GM19463 (cell line): Measurements from ENCODE around the gene SAMD4B.
"Not testable (repeated sequence)": the region's sequence is repeated elsewhere in the genome, so short reads cannot be mapped to it uniquely, and the experiment has no call there.

ENCODE experiments used
- ATAC-seq: cut with Tn5 transposase; IDR thresholded peaks from one replicate; pipeline ENCODE4 v1.9.1; 2021; ENCODE audit warnings: mild to moderate bottlenecking, moderate library complexity; ENCODE audit not compliant: unreplicated experiment

The SAMD4B gene

DNA sequence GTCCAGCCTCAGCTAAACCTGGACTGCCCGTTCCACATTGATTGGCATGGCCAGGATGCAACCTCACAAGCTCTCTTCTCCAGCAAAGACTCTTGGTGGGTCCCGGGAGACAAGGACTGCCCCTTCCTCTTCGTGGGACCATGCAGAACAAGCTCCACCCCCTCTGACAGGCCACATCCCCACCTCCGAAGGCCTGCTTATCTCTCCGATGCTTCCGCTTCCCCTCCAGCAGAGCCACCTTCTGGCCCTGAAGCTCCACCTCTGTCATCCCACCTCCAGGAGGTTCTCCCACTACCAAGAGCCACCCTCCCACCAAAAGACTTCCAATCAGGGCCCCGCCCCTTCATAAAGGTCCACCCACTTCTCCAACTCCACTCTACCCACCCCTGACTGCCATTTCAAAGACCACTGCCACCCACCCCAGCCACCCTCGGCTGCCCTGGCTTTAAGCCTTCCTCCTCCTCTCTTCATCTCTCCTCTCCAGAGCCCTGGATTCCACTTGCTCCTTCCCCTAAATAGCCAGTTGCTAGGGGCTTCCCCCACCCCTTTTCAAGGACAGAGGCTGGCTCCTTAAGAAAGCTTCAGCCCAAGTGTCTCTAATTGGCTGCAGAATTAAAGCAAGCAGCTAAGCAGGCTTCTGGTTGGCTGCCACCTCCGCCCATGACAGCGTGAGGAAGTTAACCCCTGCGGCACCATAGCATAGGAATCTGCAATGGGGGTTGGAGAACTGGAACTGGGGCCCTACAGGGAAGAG lies 31.5 kb upstream of the SAMD4B start:
- ATAC-seq: no peak

DNA sequence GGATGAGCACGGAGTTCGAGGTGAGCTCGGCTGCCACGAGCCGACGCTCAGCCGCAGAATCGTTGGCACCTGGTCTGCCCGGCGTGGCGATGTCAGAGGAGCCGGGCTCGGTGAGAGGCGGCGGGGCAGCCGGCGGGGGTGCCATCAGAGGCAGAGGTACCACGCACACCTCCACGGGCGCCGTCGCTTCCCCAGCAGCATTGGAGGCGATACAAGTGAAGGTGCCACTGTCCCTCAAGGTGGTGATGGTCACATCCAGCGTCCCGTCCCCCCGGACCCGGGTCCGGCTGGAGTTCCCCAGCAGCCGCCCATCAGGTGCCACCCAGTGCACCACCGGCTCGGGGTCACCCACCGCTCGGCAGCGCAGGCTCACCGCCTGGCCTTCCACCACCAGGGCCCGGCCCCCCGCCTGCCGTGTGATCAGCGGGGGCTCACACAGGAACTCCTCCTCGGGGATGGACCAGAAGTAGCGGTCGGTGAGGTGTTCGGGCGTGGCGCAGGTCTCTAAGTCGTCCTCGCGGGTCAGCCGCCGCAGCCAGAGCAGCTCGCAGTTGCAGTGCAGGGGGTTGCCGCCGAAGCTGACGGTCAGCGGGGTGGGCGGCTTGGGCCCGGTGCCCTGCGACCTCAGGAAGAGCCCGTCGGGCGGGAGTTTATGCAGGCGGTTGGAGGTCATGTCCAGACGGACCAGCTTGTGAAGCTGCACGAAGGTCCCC lies 28.0 kb upstream of the SAMD4B start:
- ATAC-seq: no peak

DNA sequence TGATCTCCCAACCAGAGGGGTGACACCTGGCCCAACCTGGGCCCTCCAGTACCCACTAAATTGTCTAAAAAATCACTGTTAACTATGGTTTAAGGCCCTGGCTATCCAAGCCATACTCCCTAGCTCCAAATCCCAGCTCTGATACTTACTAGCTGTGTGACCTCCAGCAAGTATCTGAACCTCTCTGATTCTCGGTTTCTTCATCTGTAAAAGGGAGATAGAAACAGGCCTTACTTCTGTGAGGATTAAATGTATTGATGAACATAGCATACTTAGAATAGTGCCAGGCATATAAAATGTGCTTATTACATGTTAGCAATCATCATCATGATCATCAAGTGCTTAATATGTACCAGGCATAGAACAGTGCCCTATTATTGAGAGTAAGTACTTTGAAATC lies 26.3 kb upstream of the SAMD4B start:
- ATAC-seq: no peak

DNA sequence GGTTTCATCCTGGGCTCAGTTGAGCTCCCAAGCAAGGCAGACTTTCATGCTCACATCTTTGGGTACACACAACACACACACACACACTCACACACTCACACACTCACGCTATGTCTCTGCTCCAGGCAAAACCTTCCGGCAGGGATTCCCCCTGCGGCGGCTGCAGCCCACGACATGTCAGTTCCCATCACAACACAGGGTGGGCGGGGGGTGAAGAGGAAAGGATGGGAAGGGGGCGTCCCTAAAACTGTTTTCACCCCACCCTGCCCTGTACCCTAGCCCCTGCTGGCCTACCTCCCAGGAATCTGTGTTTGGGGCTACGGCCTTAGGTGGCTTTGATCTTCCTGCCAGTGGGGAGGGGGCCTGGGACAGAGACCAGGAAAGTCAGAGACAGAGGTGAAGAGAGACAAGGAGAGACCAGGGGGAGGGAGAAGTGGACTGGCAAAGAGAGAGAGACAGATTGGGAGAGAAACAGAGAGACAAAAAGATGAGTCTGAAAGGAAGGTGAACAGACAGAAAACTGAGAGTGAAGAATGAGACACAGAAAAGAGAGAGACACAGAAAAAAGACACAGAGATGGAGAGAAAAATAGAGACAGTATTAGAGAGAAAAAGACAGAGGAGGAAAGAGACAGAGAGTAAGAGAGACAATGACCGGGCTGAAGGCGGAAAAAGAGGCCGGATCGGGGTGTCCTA lies 25.4 kb upstream of the SAMD4B start:
- no peak for ATAC-seq

DNA sequence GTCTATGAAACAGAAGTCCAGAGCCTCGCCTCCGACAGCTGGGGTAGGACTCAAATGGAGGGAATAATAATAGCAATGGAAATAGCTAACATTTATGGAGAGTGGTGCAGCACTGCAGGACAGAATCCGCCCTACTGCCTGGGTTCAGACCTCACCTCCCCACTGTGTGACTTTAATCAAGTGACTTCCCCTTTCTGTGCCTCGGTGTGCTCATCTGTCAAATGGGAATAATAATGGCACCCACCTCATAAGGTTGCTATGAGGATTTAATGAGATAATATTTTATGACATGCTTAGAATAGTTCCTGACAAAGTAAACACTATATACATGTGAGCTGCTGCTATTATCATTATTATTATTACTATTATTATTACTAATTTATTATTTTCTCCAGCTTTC lies 24.7 kb upstream of the SAMD4B start:
- ATAC-seq: no peak

DNA sequence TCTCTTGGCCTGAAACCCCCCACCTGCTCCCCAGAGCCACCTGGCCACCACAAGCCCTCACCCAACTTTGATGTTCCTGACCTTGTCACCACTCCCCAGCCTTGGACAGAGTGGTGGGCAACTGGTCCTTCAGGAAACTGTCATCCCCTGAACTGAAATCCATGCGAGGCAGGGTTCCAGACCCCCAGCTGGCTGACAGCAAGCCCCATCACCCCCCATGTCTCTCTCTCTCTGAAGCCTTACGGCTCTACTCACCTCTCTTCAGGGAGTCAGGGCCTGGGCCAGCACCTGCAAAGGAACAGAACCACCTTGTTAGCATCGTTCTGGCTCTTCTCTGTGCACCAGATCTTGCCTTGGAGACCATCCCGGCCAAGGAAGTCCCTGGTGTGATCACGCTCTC lies 24.1 kb upstream of the SAMD4B start:
- no peak for ATAC-seq

DNA sequence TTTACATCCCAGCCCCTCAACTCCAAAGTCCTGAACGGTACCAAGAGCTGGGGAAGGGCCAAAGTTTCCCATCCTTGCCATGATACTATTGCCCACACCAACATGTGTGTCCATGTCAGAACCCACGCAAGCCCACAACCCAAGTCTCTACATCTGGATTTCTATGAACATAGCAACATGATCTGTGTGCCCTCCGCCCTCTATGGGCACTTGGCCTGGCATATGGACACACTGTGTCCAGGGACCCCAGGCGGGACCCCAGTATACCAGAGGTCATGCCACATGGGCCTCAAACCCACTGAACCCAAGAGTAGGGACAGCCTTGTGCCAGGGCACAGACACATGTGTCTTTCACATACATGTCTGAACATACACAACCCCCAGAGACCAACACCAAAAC lies 23.5 kb upstream of the SAMD4B start:
- no peak for ATAC-seq

DNA sequence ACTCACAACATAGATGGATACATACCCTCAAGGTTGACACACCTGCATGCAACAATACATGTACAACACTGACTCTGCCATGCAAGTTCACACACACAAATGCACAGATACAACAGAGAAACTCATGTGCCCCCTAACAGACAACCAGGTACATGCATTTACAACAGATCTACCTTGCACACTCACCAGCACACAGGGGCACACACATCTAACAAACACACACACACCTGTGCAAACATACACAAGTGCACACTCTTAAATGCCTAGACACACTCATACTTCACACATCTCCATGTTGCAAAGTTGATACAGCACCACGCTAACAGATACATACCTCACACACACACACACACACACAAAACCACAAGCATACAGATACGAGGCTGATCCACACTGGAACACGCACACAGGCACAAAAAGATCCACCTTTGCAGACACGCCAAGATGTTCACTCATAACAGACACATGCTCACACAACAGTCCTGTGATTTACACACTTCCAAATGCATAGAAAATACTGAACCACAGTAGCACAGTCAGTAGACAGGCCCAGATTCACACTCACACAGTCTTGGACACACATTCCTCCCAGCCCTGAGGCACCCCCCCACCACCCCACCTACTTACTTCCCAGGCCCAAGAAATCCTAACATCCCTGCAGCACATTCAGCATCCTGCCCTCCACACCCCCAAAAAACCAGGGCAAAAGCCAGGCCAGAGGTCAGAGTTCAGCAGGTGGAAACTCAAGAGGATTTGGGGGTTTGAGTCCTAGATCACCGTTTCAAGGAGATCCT lies 22.9 kb upstream of the SAMD4B start:
- ATAC-seq: no peak

DNA sequence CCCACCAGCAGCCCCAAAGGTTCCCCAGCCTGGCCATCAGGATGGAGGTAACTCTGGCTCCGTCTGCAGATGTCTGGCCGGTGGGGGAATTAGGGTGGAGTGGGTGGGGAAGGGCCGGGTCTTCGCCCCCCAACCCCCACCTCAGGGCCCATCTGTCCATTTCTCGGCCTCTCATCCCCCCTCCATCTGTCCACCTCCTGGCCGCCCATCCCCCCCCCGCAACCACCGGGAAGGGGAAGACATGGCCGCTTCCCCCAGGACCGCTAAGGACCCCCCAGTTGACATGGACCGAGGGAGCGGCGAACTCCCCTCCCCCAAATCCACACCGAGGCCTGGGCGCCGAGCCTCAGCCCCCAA lies 22.4 kb upstream of the SAMD4B start:
- no peak for ATAC-seq

DNA sequence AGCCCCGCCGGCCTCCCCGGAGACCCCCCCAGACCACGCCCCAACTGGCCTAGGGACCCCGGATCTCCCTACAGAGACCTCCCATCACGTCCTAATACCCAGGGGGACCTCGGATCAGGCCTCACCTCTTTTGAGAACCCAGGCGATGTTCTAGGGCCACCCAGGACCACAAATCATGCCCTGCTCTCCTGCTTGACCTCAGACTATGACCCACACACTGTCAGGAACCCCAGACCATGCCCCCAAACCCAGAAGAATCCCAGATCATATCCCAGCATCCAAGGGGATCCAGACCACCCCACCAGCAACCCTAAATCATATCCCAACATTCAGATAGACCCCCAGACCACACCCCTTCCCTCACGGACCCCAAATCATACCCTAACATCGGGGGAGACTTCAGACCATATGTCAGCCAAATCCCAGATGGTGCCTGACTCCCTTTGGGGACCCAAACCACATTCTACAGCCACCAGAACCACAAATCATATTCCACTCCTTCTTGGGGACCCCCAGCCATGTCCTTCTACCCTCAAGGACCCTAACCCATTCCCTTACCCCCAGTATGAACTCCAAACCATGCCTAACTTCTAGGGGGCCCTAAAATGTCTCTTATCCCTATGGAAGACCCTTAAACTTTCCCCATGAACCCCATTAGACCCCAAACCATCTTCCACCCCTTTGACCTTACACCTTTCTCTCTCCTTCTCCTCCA lies 20.9 kb upstream of the SAMD4B start:
- no peak for ATAC-seq

DNA sequence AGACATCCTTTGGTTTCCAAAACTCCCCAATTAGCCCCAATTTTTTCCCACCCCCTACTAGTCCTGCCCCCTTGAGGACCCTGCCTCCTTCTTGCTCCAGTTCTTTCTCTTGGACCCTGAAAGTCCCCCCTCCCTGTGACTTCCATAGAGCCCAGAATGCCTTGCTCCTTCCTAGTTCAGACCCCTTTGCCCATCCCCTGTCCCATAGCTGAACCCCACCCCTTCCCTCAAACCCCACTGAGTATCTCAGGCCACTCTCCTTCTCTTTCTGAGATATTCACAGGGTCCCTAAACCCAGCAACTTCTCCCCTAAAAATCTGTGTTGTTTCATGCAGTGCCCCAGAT lies 20.4 kb upstream of the SAMD4B start:
- ATAC-seq: no peak

DNA sequence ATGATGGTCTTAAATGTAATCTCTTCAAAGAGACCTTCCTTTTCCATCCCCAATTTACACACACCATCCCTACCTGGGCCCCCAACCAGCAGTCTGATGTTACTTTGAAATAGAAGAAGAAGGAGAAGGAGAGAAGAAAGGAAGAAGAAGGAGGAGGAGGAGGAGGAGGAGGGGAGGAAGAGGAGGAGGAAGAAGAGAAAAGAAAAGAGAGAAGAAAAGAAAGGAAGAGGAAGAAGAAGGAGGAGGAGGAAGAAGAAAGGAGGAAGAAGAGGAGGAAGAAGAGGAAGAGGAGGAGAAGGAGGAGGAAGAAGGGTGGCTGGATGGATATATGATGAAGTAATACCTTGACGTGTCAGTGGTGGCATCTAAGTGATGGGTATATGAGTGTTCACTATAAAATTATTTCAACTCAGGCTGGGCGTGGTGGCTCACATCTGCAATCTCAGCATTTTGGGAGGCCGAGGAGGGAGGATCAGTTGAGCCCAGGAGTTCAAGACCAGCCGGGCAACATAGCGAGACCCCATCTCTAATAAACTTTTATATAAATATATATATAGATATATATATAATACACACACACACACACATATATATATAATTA lies 17.9 kb upstream of the SAMD4B start:
- ATAC-seq: no peak

DNA sequence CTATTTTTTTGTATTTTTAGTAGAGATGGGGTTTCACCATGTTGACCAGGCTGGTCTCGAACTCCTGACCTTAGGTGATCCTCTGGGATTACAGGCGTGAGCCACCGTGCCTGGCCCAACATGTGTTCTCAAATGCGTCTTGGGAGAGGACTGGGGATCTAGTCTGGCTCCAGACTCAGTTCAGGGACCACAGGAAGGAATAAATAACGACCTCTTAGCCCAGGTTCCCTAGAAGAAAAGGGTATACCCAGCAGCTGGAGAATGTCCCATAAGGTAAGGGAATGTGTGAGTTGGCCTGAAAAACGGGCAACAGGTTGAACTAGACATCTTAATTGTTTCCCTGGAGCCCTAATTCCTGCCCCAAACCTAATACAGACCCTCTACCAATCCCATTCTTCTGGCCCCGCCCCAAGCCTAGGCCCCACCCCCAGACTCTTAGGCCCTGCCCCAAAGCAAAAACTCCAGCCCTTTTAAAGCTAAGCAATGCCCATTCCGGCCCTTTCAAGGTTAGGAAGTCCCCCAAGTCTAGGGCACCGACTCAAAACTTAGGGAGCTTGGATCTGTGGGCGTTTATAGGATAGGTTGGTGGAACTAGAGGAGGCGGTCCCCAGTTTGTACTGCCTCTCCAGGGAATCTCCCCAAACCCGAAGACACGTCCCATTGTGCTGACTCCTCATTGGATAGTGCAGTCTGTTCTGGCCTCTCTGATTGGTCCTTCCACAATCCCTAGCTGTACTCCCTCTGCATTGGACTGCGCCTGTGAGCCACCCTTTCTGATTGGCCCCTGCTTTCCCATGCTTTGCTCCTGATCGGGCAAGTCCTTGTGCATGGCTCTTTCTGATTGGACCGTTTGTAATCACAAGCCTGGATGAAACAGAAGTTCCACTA lies 16.2 kb upstream of the SAMD4B start:
- ATAC-seq: no peak

DNA sequence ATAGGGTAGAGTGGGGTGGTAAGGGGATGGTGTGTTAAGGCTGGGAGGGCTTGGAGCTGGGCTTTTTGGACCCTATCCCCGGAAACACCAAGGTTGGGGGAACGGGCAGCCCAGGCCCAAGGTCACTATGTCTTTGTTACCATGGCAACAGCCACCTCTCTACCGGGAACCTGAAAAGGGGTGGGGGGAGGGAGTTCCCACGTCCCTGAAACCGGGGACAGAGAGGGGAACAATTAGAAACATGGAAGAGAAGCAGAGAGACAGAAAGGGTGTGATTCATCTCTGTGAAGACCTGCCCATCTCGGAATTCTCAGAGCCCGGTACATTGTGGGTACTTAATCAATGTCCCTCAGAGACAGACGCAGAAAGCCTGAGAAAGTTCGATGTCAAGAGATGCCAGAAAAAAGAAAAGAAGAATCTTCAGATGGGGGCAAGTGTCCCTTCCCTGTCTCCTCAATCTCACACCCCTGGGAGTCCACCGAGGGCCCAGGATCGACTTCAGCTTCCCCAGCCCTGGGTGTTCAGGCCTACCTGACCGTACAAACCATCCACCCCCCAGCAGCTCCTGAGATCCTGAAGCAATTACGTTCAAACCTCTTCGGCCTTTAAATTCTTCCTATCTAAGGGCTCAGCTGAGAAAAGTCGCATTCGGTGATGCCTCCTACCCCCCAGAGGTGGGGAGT lies 14.7 kb upstream of the SAMD4B start:
- ATAC-seq: no peak

DNA sequence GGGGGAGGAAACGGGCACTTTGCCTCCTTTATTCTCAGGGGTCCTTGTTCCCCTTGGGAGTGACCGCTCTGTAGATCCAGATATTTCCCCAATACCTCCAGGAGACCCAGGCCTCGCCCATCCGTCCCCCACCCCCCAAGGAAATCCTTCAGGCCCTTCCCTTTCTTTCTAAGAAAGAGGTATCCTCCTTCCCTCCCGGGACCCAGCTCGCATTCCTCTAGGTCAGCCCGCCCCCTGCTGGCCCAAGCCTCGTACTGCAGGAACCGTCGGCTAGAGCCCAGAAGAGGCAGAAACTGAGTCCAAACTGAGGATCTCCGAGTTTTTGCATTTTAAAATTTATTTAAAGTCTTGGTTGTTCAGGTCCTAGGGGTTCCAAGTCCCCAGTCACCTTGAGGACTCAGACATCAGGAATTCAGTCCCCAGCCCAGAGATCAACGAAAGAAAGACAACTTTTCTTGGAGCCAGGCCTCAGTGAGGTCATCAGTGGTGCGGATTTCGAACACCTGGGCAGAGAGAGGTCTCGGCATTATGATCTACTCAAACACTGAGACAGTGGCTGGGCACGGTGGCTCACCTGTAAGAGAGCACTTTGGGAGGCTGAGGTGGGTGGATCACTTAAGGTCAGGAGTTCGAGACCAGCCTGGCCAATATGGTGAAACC lies 14.0 kb upstream of the SAMD4B start:
- ATAC-seq: no peak

DNA sequence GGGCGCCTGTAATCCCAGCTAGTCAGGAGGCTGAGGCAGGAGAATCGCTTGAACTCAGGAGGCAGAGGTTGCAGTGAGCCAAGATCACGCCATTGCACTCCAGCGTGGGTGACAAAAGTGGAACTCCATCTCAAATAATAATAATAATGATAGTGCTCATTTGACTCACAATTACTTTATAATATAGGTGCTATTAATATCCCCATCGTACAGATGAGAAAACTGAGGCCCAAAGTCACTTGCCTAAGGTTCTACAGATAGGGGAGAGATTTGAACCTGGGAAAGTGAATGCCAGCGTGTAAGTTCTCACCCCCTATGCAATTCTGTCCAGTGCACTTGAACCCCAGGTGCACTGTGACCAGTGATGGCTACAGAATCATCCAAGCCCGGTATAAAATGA lies 12.3 kb upstream of the SAMD4B start:
- ATAC-seq: no peak

DNA sequence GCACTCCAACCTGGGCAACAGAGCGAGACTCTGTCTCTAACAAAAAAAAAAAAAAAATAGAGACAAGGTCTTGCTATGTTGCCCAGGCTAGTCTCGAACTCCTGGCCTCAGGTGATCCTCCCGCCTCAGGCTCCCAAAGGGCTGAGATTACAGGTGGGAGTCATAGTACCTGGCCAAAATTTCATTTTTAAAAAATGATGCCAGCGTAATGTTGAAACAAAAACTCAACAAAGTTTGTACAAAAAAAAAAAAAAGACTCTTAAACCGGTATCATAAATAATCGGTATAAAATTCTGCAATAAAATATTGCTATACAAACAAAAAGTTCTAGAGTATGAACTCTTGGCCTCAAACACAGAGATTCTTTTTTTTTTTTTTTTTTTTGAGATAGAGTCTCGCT lies 9.9 kb upstream of the SAMD4B start:
- no peak for ATAC-seq

DNA sequence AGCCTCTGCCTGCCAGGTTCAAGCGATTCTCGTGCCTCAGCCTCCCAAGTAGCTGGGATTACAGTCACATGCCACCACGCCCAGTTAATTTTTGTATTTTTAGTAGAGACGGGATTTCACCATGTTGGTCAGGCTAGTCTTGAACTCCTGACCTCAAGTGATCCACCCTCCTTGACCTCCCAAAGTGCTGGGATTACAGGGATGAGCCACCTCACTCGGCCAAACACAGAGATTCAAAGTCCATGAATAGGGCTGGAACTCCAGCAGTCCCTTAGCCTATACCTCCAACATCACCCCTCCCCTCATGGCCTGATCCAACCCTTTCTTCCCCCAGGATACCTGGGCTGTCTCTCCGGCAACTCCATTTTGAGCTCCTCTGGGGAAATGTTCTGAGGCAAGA lies 9.5 kb upstream of the SAMD4B start:
- ATAC-seq: not testable (repeated sequence)
